GM13977 (cell line): ENCODE results near the gene PDGFB.

Source experiments
- DNase-seq: peaks from one replicate; pipeline ENCODE4 v3.0.0; 2012; ENCODE audit warnings: low spot score
- CTCF ChIP-seq: IDR thresholded peaks from 2 replicates; pipeline ENCODE4 v1.5.1; 2012; ENCODE audit warnings: mild to moderate bottlenecking, control low read depth; ENCODE audit not compliant: insufficient read depth; ENCODE audit errors: extremely low read depth, missing control alignments
- in situ Hi-C: fragments of 300-500 bp; cut with MboI; formaldehyde crosslinking; loops from one replicate; pipeline ENCODE4 v1.12.0; 2022; ENCODE audit warnings: low sequenced_read_pairs, low pct_unique_long_range_greater_than_20kb, mixed read lengths, inconsistent platforms; ENCODE audit not compliant: unreplicated experiment

PDGFB gene

GRCh38 chr22:39263626-39264348, 19.0 kb upstream of the PDGFB start:
- in situ Hi-C loops = no loop called here
- TF ChIP-seq CTCF = no peak

GRCh38 chr22:39259666-39260065, 14.9 kb upstream of the PDGFB start:
- no peak for DNase-seq
- in situ Hi-C loops = no loop called here
- TF ChIP-seq CTCF = no peak

More at GRCh38 chr22:39263626-39264348, 19.0 kb upstream of the PDGFB start:
- DNase-seq = no peak

- in situ Hi-C loops = no loop called here
- no peak for DNase-seq
- no peak for TF ChIP-seq CTCF
These were observed 13.2 kb upstream of the PDGFB start for GRCh38 chr22:39257901-39258475.

- in situ Hi-C loops = no loop called here
- no peak for DNase-seq
- no peak for TF ChIP-seq CTCF
These were observed 12.2 kb upstream of the PDGFB start for GRCh38 chr22:39256979-39257378.

GRCh38 chr22:39256186-39256552, 11.4 kb upstream of the PDGFB start:
- no peak for TF ChIP-seq CTCF
- DNase-seq = no peak
- in situ Hi-C loops = no loop called here

- no peak for TF ChIP-seq CTCF
- in situ Hi-C loops = no loop called here
These were observed 10.8 kb upstream of the PDGFB start for GRCh38 chr22:39255449-39256185.

More at GRCh38 chr22:39255449-39256185, 10.8 kb upstream of the PDGFB start:
- DNase-seq = no peak
